ENCODE measurements around the gene ZNF580. TPM values are rescaled to one million over a fixed set of nuclear protein-coding genes. Genes with fewer than 3 reads are reported as not detected.

Gene ZNF580
- total and polyA plus RNA-seq, 9 of the 15 experiments (the other 6 are each of a cell fraction or from before 2014, with no cell fraction given) = 2.3 to 47.4 (median 6.0) TPM

DNA sequence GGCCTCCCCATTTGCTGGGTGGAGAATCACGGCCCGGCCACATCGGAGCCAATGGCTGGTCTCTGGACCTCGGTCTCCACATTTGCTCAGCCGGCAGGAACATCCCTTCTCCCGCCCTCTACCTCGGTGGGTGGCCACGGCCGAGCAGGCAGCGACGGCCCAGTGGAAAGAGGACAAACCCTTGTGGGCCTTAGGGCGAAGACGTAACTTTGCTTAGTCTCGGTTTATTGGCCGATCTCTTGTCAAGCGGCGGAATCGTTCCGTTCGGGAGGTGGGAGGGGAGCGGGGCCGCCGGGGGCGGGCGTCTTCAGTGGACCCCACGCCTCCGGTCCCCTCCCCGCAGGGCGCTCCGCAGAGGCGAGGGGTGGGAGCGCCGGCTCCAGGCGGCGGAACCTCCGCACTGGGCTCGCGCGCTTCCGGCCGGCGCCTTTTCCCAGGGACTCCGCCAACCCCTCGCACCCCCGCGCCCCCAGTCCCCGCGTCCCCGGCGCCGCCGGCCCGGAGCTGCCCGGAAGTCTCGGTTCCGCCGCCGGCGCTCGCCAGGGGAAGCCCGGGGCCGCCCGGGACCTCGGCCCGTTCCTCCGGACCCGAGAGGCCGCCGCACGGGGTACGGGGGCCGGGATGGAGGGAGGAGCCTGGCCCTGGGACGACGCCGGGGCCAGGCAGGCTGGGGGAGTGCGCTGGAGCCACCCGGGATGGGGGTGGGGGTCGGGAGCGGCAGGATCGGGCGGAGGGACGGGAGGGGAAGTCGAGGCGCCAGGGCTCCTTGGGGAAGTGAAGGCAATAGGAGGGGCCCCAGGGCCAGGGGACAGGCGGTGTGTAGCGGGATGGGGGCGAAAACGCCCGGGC, at the start of gene ZNF580 (continued):
- TF ChIP-seq KLF13 (tag; IDR thresholded peaks at IDR 0.05; ENCODE audit: borderline replicate concordance, low read depth) (no peak), SIRT6 (IDR thresholded peaks at IDR 0.05; ENCODE audit: low read depth, low read length) (no peak), ILF3 (IDR thresholded peaks at IDR 0.05; ENCODE audit: borderline replicate concordance) (0 out of 2 replicates have a peak, but pooled peaks have one; percentile 59), POLR2G (IDR thresholded peaks at IDR 0.05; ENCODE audit: low read depth, low read length) (peak; percentile 76), CHCHD3 (CRISPR knock-in tag; IDR thresholded peaks at IDR 0.05) (no peak), MYNN (IDR thresholded peaks at IDR 0.05) (no peak), MYNN (CRISPR knock-in tag; IDR thresholded peaks at IDR 0.05) (no peak), ZNF282 (CRISPR knock-in tag; IDR thresholded peaks at IDR 0.05) (no peak), ZNF445 (CRISPR knock-in tag; IDR thresholded peaks at IDR 0.05; ENCODE audit: low read depth) (no peak), PML (IDR thresholded peaks at IDR 0.05; ENCODE audit: low read length) (0 out of 2 replicates have a peak, but pooled peaks have one; percentile 20), RBM14 (IDR thresholded peaks at IDR 0.05; ENCODE audit: borderline replicate concordance, insufficient read depth, low read depth, low read length) (no peak)
- TF ChIP-seq, protein P1, sequence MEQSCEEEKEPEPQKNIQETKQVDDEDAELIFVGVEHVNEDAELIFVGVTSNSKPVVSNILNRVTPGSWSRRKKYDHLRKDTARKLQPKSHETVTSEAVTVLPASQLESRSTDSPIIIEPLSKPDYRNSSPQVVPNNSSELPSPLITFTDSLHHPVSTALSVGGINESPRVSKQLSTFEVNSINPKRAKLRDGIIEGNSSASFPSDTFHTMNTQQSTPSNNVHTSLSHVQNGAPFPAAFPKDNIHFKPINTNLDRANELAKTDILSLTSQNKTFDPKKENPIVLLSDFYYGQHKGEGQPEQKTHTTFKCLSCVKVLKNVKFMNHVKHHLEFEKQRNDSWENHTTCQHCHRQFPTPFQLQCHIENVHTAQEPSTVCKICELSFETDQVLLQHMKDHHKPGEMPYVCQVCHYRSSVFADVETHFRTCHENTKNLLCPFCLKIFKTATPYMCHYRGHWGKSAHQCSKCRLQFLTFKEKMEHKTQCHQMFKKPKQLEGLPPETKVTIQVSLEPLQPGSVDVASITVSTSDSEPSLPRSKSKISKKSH (CRISPR knock-in tag; IDR thresholded peaks at IDR 0.05) = no peak
- TF ChIP-seq, protein P2, sequence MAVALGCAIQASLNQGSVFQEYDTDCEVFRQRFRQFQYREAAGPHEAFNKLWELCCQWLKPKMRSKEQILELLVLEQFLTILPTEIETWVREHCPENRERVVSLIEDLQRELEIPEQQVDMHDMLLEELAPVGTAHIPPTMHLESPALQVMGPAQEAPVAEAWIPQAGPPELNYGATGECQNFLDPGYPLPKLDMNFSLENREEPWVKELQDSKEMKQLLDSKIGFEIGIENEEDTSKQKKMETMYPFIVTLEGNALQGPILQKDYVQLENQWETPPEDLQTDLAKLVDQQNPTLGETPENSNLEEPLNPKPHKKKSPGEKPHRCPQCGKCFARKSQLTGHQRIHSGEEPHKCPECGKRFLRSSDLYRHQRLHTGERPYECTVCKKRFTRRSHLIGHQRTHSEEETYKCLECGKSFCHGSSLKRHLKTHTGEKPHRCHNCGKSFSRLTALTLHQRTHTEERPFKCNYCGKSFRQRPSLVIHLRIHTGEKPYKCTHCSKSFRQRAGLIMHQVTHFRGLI (CRISPR knock-in tag; IDR thresholded peaks at IDR 0.05) = no peak
- TF ChIP-seq, protein P3, sequence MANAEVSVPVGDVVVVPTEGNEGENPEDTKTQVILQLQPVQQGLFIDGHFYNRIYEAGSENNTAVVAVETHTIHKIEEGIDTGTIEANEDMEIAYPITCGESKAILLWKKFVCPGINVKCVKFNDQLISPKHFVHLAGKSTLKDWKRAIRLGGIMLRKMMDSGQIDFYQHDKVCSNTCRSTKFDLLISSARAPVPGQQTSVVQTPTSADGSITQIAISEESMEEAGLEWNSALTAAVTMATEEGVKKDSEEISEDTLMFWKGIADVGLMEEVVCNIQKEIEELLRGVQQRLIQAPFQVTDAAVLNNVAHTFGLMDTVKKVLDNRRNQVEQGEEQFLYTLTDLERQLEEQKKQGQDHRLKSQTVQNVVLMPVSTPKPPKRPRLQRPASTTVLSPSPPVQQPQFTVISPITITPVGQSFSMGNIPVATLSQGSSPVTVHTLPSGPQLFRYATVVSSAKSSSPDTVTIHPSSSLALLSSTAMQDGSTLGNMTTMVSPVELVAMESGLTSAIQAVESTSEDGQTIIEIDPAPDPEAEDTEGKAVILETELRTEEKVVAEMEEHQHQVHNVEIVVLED (CRISPR knock-in tag; IDR thresholded peaks at IDR 0.05) = no peak
- TF ChIP-seq, protein P4, sequence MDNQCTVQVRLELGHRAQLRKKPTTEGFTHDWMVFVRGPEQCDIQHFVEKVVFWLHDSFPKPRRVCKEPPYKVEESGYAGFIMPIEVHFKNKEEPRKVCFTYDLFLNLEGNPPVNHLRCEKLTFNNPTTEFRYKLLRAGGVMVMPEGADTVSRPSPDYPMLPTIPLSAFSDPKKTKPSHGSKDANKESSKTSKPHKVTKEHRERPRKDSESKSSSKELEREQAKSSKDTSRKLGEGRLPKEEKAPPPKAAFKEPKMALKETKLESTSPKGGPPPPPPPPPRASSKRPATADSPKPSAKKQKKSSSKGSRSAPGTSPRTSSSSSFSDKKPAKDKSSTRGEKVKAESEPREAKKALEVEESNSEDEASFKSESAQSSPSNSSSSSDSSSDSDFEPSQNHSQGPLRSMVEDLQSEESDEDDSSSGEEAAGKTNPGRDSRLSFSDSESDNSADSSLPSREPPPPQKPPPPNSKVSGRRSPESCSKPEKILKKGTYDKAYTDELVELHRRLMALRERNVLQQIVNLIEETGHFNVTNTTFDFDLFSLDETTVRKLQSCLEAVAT (IDR thresholded peaks at IDR 0.05) = 0 out of 4 replicates have a peak, but pooled peaks of 1 of the 2 experiments have one; percentile 3
